Mesenteric fat pad (tissue), 1 donor: Measurements from ENCODE around the gene PTAFR. TPM values are rescaled to one million over a fixed set of nuclear protein-coding genes. Genes with fewer than 3 reads are reported as not detected.

Source experiments
- DNase-seq: peaks from one replicate; pipeline ENCODE4 v3.0.0-alpha.2; 2020; ENCODE audit warnings: low spot score
- total RNA-seq: library from RNA; stranded (reverse); fragmentation: NEBNext Ultra II Directional; extraction: Animal tissue kit (Norgen Biotek cat#: 25700); gene quantifications from one replicate; pipeline ENCODE4 v1.2.1, GENCODE V29; 2021
- donor health status: DM: yes; HTN: yes; CAD: no.

Gene PTAFR
- total RNA-seq, 1 donor from 2014 or later: 22.8 TPM

DNA sequence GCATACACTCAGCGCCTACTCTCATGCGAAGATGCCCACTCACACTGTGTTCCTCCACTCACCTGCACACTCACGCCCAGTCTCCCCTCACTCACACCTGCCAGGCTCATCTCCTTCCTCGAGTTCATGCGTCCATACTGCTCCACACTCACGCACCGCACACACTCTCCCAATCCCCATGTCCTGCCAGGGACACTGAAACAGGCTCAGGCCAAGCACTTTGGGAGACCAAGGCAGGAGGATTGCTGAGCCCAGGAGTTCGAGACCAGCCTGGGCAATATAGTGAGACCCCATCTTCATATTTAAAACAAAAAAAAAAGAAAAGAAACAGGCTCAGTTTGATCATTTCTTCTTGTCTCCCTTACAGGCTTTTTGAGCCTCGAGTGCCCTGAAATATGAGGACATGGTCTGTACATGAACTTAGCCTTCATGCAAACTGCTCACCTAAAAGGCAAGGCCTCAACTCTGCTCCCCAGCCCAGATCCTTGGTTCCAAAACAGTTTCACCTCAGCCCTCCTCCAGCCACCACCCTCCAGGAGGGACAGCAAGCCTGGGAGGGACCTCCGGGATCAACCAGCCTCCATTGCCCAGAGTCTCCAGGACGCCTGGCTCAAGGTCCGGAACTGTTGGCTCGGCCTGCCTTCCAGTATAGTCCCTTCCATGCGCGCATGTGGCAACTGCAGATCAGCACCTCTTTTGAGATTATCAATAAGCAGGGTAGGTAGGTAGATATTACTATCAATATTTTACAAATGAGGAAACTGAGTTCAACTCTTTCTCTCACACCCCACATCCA, 2.4 kb upstream of the PTAFR start:
- no peak for DNase-seq

- no peak for DNase-seq
Measured at GRCh38 chr1:28175955-28176485, 470 bp downstream of the PTAFR start.

GRCh38 chr1:28173980-28174297, 2.6 kb downstream of the PTAFR start:
- DNase-seq: no peak

- no peak for DNase-seq
Measured at GRCh38 chr1:28173151-28173979, 3.1 kb downstream of the PTAFR start.

GRCh38 chr1:28172713-28173150, 3.8 kb downstream of the PTAFR start:
- DNase-seq: no peak

- no peak for DNase-seq
Measured at GRCh38 chr1:28171246-28171645, 5.2 kb downstream of the PTAFR start.

DNA sequence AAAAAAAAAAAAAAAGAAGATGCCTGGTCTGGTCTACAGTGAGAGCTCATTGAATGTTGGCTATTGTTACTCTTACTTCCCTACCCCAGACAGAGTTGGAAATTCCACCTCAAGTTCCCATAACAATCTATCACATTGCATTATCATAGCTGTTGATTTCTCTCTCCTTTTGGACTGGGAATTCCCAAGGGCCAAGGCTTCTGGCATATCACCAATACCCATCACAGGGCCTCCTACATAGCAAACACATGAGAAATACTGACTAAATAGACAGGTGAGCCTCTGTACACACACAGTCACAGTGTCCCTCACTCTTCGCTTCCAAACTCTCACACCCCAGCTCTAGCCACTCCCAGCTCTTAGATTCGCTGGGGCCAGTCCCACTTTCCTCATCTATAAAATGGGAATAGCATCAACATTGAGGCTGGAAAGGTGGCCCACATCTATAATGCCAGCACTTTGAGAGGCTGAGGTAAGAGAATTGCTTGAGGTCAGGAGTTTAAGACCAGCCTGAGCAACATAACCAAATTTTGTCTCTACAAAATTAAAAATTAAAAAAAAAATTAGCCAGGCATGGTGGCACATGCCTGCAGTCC, 6.4 kb downstream of the PTAFR start:
- DNase-seq: no peak

DNA sequence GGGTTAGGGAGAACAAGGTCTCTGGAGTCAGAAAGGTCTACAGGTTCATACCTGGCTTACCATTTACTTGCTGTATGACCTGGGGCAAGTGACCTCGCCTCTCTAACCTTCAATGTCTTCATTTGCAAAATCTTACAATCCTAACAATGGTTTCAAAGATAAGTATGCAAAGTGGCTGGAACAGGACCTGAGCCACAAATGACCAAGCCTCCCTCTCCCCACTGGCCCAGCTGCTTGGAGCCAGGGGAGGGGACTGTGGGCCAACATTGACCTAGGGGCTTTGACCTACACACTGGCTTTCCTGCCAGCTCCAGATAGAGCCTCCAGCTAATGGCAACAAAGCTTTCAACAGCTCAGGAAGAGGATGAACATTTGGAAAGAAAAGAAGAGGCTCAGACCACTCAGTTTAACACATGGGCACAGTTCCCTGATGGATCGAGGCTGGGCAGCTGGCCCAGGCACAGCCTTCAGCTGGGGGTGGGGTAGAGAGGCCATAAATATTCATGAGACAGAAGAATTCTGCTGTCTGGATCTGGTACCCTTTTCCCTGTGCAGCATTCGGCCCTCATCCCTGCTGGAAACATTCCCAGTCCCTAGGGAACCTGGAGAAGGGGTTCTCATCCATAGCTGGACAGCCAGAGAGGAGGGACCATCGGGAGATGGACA, 12.9 kb downstream of the PTAFR start:
- DNase-seq: no peak

DNA sequence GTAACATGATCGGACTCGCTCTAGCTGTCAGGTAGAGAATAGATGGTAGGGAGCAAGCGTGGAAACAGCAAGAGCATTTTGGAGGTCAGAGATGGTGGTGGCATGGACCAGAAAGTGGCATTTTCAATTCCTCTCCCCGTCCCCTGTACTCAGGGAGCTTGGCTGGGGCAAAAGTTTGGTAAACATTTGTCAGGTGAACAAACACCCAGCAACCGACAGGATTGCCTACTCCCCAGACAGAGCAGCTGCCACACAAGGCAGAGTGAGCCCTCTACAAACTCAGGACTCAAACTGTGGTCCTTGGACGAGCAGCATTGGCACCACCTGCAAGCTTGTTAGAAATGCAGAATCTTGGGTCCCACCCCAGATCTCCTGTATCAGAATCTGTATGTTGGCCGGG, 14.3 kb downstream of the PTAFR start:
- DNase-seq: no peak

- no peak for DNase-seq
Measured at GRCh38 chr1:28161751-28162150, 14.7 kb downstream of the PTAFR start.

- no peak for DNase-seq
Measured at GRCh38 chr1:28160782-28161266, 15.7 kb downstream of the PTAFR start.

- DNase-seq: no peak
Measured at GRCh38 chr1:28159680-28160079, 16.8 kb downstream of the PTAFR start.

DNA sequence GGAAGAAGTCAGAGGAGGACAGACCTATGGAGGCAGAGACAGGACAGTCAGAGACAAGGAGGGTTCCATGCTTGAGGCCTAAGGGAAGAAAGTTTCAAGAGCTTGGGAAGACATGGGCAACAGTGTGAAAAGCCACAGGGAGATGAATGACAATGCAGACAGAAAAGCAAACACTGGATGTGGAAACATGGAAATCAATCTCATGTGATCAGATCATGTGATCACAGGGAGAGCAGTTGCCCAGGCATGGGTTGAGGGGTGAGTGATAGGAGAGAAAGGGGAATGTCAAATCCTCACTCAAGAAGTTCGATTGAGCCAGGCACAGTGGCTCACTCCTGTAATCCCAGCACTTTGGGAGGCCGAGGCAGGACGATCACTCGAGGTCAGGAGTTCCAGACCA, 17.2 kb downstream of the PTAFR start:
- no peak for DNase-seq

GRCh38 chr1:28157894-28158293, 18.6 kb downstream of the PTAFR start:
- no peak for DNase-seq

GRCh38 chr1:28156821-28157220, 19.7 kb downstream of the PTAFR start:
- no peak for DNase-seq

GRCh38 chr1:28155628-28156027, 20.9 kb downstream of the PTAFR start:
- DNase-seq: no peak

DNA sequence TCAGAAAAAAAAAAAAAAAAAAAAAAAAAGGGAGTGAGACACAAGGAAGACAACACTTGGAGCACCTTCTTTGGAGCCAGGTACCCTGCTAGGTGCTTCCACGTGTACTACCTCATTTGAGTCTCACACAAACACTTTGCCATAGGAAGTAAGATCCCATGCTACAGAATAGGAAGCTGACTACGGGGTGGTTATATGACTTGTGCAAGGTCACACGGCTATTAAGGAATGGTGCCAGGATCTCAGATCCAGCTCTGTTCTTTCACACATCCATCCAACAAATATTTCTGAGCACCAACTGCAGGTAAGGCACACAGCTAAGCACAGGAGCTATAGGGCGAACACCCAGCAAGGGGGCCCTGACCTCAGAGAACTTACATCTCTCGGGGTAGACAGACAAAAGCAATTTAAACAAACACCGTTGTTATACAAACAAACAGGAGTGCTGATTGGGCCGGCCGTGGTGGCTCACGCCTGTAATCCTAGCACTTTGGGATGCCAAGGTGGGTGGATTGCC, 22.4 kb downstream of the PTAFR start:
- no peak for DNase-seq

DNA sequence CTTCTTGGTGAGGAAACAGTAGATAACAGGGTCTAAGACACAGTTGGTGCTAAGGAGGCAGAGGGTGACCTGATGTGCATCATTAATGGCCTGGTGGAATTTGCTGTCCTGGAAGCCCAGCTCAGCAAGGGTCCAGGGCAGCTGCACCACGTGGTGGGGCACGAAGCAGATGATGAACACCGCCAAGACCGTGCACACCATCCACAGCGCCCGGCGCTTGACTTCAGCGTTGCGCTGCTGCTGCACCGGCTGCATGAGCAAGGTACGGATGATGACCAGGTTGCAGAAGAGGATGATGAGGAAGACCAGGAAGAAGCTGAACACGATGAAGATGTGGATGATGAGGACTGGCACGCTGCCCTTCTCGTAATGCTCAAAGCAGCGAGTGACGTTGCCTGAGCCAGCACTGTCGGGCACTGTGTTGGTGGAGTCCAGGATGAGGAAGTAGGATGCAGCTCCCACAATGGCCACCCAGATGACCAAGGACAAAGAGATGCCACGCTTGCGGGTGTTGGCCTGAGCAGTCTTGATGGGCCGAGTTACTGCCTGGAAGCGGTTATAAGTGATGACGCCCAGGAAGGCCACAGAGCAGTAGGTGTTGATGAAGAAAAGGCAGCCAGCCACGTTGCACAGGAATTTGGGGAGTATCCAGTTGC, 26.2 kb downstream of the PTAFR start:
- DNase-seq: no peak

DNA sequence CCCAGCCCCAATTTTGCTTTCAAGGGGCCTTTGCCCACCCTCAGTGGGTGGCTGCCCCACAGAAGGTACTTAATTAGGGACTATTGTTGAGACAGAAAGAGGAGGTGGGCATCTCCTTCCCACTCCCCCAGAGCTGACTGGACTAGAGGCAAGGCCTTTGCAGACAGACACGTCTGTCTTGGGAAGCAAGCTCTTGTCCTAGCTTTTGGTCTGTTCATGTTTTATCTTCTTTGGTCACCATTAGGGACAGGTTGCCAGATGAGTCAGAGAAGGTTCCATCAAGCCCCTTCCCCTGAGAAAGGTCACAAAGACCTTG, 27.7 kb downstream of the PTAFR start:
- DNase-seq: no peak

DNA sequence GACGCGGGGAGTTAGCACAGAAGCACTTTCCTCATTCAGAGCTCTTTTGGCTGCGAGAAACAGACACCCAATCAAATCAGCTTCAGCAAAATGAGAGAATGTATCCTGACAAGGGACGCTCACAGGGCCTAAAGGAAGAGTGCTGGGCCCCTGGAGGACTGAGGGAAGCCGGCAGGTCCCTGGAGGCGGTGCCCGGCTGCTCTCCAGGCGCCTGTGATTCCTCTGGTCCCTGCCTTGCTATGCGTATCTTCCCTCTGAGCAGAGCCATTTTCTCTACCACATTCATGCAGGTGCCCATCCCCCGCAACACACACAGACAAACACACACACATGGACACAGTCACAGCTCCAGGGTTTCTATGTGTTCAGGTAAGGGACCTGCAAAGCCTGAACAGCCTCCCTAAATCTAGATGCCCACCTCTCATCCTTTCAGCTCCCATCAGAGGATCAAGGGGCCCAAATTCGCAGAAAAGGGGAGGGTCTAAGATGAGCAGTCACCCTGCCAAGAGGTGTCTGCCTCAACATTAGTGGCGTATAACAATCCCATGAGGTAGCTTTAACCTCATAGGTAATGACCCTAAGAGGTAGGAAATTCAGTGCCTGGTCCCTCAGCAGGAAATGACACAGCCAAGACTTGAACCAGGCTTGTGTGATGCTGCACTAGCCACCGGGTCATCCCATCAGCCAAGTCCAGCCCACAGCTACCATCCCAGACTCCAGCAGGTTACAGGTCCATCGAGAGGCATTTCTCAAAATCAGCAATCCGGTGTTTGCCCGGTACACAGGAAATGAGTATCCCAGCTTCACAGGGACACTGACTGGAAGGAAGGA, 29.0 kb downstream of the PTAFR start:
- no peak for DNase-seq
